IPS-18c (cell line): ENCODE results near the gene CMTM5.

Experiments used
- H3K4me3 ChIP-seq: 2 replicates; pipeline ENCODE4 v1.7.0; 2013; ENCODE audit warnings: low read depth, mild to moderate bottlenecking, low read length, moderate library complexity; ENCODE audit not compliant: insufficient read depth
- H3K9me3 ChIP-seq: one replicate; pipeline ENCODE4 v1.6.1; 2013; ENCODE audit warnings: mild to moderate bottlenecking, low read length, moderate library complexity; ENCODE audit not compliant: control insufficient read depth, insufficient read depth

Gene CMTM5

GRCh38 chr14:23403139-23403438 is 26.2 kb downstream of the CMTM5 start:
- H3K4me3 ChIP-seq = no peak overlapping the region
- no peaks in the 10 kb centered on the region for H3K9me3 ChIP-seq

DNA sequence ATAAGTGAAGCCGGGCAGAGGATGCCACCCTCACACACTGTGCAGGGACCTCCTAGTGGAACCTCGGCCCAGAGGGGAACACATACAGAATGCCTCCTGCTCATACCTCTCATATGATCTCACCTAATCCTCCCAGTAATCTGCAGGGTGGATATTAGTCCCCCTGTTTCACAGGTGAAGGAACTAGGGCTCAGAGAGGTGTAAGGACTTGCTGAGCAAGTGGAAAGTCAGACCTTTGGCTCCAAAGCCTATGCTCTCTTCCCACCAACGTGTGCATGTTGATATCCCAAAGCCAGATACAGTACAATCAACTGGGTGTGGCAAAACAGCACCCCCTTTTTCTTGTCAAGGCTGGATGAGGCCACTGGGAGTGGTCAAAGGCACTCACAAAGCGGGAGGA is 27.1 kb downstream of the CMTM5 start:
- Histone ChIP-seq H3K9me3 (no peaks in the 10 kb centered on the region), H3K4me3 (no peak overlapping the region)

- Histone ChIP-seq H3K4me3 (no peak overlapping the region), H3K9me3 (no peaks in the 10 kb centered on the region)
Observed at GRCh38 chr14:23404331-23404900, 27.6 kb downstream of the CMTM5 start.

DNA sequence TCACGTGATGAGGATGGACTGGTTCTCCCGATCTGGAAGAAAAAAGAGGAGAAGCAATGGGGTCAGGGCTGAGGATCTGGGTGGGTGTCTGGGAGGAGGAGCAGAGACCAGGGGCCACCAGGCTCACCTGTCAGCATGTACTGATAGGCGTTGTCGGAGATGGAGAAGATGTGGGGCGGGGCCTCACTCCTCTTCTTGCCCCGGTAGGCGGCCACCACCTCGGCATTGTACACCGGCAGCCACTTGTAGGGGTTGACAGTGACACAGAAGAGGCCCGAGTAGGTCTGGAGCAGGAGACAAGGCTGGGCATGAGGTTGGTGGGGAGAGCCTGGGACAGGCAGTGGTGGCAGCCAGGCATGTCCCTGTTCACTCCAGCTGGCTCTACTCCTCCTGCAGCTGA is 28.2 kb downstream of the CMTM5 start:
- Histone ChIP-seq H3K9me3 (no peaks in the 10 kb centered on the region), H3K4me3 (no peak overlapping the region)

GRCh38 chr14:23405516-23406025 is 28.7 kb downstream of the CMTM5 start:
- no peak overlapping the region for H3K4me3 ChIP-seq
- H3K9me3 ChIP-seq = no peaks in the 10 kb centered on the region

DNA sequence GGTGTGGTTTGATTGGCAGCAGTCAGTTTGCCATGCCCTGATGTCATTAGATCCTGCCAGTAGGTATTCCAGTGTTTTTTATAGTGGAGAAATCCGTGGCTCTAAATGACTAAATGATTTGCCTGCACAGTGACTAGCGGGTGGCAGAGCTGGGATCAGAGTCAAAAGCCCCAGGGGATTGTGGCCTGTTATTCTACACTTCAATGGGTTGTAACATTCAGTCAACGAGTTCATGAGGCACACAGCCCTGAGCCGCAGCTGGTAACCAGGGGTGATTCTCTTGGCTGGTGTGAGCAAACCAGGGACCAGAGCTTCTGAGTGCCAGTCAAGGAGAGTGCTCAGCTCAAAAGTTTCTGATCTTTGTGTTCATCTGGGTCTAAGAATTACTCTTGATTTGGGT is 29.4 kb downstream of the CMTM5 start:
- Histone ChIP-seq H3K9me3 (no peaks in the 10 kb centered on the region), H3K4me3 (no peak overlapping the region)

DNA sequence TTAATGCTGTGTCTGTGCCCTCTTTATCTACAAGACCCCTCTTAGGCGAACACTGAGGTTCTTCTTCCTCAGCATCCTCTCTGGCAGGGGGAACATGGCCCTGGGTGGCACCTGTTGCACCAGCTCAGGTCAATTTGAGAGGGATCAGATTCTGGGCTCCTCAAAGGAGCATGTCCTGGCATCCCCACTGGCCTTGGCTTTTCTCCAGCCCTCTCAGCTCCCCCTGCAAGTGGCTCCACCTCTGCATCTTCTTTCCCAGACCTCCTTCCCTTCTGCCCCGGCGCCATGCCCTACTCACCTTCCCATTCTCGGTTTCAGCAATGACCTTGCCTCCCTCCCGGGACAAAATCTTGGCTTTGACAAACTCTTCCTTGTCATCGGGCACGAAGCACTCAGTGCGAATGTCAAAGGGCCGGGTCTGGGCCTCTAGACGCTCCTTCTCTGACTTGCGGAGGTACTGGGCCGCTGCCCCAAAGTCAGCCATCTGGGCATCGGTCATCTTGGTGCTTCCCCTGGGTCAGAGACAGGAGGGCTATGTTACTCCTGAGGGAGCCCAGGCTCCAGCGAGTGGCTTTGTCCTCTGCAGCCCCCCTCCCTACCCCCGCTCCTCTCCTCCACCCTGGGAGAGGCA is 30.0 kb downstream of the CMTM5 start:
- no peak overlapping the region for H3K4me3 ChIP-seq
- no peaks in the 10 kb centered on the region for H3K9me3 ChIP-seq

- Histone ChIP-seq H3K9me3 (no peaks in the 10 kb centered on the region), H3K4me3 (no peak within 1 kb of the TSS)
Observed at GRCh38 chr14:23407516-23408306, 30.9 kb downstream of the CMTM5 start, which contains the start of gene MYH6. Gene MYH6 (minus strand): TSS chr14:23408273. CDS start chr14:23407223, 1,050 bp downstream.

DNA sequence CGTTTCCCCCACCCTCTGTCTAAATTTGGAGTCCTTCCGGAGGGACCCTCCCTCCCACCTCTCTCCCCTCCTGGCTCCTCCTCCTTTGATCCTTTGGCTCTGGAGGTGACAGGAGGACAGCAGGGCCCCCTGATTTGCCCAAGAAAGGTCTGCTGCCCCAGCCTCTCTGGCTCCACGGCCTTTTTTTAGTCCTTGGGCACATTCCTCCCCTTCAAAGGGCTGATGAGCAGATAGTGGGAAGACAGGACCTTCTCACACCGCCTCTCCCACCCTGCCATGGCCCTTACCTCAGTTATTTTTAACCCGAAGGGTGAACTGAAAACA is 31.4 kb downstream of the CMTM5 start:
- no peak overlapping the region for H3K4me3 ChIP-seq
- H3K9me3 ChIP-seq = no peaks in the 10 kb centered on the region

DNA sequence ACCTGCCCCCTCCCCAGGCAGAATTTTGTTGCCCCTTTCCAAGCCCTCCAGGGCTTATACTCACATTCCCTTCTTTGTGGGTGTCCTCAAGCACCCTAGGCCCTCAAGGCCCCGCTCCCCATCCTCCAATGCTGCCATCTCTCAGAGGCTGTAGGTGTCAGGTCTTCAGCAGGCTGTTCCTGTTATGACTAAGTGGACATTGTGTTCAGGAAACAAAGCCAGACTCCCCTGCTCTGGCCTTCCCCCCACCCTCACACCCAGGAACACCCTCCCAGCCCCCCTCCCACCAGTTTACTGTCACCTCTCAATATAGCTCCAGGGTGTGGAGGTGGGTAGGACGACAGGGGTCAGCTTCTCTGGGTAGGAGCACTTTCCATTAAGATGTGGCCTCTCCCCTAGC is 32.6 kb downstream of the CMTM5 start:
- Histone ChIP-seq H3K4me3 (no peak overlapping the region), H3K9me3 (no peaks in the 10 kb centered on the region)

GRCh38 chr14:23409966-23410635 is 33.3 kb downstream of the CMTM5 start:
- peaks cover 1% of the 10 kb centered on the region for H3K9me3 ChIP-seq
- no peak overlapping the region for H3K4me3 ChIP-seq

GRCh38 chr14:23411563-23412525 is 35.0 kb downstream of the CMTM5 start:
- H3K9me3 ChIP-seq = peaks cover 2% of the 10 kb centered on the region
- no peak overlapping the region for H3K4me3 ChIP-seq

GRCh38 chr14:23413681-23414080 is 36.8 kb downstream of the CMTM5 start:
- Histone ChIP-seq H3K4me3 (no peak overlapping the region), H3K9me3 (peaks cover 2% of the 10 kb centered on the region)

- Histone ChIP-seq H3K9me3 (peaks cover 2% of the 10 kb centered on the region), H3K4me3 (no peak overlapping the region)
Observed at GRCh38 chr14:23414254-23414653, 37.4 kb downstream of the CMTM5 start.

GRCh38 chr14:23414906-23415820 is 38.3 kb downstream of the CMTM5 start:
- Histone ChIP-seq H3K4me3 (no peak overlapping the region), H3K9me3 (peaks cover 2% of the 10 kb centered on the region)
